NOMO-1 treated with DMSO at 0.1 percent for 48 hours (cell line): ENCODE measurements around the gene ADGRG4.

ENCODE experiments used
- DNase-seq: peaks from one replicate; lab custom pipeline; 2025; ENCODE audit not compliant: unreplicated experiment; lab: John Stamatoyannopoulos, UW

The ADGRG4 gene

DNA sequence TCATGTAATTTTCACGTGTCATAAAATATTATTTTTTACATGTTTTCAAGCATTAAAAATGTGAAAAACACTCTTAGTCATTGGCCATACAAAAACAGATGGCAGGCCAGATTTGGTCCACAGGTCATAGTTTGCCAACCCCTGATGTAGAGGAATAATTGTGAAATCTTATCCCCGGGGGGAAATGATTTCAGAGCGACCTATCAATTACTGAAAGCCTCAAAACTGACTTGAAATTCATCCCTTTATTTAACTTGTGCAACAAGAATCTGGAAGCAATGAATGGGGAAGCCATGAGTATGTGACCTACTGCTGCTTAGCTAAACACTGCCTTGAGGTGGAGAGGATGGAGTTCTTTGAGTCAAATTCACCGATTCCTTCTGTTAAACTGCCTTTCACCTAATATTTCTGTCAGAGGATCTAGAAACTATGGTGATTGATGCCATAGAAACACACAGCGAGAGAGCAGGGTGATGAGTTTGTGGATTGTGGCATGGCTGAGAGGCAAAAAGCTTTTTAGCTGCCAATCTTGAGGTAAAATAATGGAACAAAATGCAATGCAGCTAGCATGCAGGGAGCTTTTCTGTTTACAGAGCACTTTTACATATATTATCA, 156.6 kb downstream of the ADGRG4 start:
- DNase-seq, result peak; percentile 20

DNA sequence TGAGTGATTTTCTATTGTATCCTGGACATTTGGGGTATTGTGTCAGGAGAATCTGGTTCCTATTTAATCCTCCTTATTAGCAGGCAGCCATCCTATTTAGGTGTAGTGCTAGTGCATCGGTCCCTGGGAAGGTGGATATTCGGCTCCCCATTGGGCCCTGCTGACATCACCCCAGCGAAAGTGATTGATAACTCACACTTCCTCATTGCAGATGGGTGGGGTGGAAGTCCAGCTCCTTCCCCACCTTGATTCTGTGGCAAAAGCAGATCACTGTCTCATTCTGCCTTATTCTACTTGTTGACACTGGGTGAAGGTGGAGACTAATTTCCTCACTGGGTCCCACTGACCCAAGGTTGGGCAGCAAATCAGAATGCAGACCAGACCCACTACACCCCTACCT, 163.8 kb downstream of the ADGRG4 start:
- DNase-seq, result no peak
